GM20000 (cell line): Measurements from ENCODE around the gene SELENOO.

Experiments
- DNase-seq: peaks from one replicate; pipeline ENCODE4 v3.0.0; 2012; ENCODE audit warnings: low spot score
- TF ChIP-seq, protein P1 (sequence below): IDR thresholded peaks from 2 replicates; pipeline ENCODE4 v1.5.1; 2012; ENCODE audit warnings: mild to moderate bottlenecking, control low read depth; ENCODE audit errors: extremely low read depth, missing control alignments

Gene SELENOO

DNA sequence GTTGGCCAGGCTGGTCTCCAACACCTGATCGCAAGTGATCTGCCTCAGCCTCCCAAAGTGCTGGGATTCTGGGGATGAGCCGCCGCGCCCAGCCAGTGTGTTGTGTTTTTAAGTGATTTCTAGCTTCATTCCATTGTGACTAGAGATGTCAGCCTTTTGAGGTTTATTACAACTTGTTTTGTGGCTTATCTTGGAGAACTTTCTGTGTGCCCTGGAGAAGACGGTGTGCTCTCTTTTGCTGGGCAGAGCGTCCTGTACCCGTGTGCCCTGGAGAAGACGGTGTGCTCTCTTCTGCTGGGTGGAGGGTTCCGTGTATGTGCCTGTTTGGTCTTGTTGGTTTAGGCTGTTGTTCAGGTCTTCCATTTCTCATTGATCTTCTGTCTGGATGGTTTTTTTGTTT lies 12.5 kb downstream of the SELENOO start:
- DNase-seq: no peak
- TF ChIP-seq, protein P1, sequence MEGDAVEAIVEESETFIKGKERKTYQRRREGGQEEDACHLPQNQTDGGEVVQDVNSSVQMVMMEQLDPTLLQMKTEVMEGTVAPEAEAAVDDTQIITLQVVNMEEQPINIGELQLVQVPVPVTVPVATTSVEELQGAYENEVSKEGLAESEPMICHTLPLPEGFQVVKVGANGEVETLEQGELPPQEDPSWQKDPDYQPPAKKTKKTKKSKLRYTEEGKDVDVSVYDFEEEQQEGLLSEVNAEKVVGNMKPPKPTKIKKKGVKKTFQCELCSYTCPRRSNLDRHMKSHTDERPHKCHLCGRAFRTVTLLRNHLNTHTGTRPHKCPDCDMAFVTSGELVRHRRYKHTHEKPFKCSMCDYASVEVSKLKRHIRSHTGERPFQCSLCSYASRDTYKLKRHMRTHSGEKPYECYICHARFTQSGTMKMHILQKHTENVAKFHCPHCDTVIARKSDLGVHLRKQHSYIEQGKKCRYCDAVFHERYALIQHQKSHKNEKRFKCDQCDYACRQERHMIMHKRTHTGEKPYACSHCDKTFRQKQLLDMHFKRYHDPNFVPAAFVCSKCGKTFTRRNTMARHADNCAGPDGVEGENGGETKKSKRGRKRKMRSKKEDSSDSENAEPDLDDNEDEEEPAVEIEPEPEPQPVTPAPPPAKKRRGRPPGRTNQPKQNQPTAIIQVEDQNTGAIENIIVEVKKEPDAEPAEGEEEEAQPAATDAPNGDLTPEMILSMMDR: no peak

GRCh38 chr22:50215297-50216054 lies 14.7 kb downstream of the SELENOO start:
- no peak for DNase-seq

DNA sequence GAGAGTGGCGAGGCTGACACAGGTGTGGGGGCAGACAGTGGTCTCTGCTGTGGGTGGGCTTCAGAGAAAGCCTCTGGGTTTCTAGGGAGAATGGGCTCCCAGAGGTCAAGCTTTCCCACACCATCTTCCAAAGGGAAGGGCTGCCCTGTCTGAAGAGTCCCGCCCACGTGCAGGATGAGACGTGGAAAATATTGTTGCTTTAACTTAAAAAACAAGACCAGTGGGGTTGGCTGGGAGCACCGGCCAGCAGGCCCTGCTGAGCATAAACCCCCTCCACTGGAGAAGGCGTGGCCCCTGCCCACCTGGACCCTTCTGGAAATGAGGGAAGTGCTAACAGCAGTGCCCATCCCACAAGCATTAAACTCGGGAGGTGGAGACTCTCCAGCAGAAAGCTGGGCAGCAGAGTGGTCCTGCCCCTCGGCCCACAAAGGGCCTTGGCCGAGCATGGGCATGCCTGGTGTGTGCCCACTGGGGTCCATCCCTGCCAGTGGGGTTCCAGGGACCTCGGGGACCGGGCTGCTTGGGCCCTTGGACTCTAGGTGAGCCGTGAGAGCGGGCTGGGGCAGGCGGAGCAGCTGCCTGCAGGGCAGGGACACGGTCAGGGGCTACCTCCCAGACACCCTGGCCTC lies 15.4 kb downstream of the SELENOO start:
- no peak for DNase-seq
- TF ChIP-seq, protein P1: no peak

More at GRCh38 chr22:50215297-50216054, 14.7 kb downstream of the SELENOO start:
- TF ChIP-seq, protein P1: no peak

DNA sequence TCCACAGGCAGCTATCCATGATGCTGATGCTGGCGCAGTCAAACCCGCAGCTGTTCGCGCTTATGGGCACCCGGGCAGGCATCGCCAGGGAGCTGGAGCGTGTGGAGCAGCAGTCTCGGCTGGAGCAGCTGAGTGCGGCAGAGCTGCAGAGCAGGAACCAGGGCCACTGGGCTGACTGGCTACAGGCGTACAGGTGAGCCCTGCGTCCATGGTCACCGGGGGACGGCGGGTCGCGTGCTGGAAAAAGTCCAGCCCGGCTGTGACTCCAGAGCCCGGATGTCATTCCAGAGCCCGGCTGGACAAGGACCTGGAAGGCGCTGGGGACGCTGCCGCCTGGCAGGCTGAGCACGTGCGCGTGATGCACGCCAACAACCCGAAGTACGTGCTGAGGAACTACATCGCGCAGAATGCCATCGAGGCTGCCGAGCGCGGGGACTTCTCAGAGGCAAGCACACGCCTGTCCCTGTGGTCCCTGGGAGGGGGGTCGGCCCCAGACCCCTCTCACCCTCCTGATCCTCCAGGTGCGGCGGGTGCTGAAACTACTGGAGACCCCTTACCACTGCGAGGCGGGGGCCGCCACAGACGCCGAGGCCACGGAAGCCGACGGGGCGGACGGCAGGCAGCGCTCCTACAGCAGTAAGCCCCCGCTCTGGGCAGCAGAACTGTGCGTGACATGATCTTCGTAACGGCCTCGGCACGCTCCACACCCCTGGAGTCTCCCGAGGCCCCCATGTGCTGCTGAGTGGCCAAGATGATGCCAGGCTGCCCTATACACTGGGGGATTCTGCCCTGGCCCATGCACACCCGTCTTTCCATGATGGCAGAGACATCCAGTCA lies 16.1 kb downstream of the SELENOO start:
- DNase-seq: no peak
- TF ChIP-seq, protein P1: no peak

DNA sequence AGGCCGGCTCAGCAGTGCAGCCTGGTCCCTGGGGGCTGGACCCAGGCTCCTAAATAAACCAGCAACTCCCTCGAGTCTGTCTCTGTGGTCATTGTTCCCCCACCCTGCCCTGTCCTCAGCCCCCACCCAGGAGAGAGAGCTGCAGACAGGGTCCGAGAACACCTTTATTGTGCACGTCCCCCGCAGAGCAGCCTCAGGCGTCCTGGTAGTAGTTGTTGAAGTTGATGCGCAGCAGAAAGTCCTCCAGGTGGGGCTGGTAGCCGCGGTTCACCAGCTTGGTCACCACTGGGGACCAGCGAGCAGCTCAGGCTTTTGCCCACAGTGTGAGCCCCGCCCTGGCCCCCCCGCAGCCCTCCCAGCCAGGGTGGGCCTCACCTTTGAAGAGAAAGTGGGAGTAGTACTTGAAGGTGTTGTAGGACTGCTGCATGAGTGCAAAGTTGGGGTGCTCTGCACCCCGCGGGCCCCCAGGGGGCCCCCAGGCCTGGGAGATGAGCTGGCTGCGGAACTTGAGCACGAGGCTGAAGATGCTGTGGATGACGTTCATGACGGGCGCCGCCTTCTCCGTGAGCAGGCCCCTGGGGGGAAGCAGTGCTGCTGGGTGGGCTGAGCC lies 16.8 kb downstream of the SELENOO start:
- TF ChIP-seq, protein P1: no peak
- no peak for DNase-seq

- TF ChIP-seq, protein P1: no peak
- no peak for DNase-seq
These were observed 17.6 kb downstream of the SELENOO start for GRCh38 chr22:50218153-50218995.
